Stimulated activated CD4-positive, alpha-beta T cell treated with anti-CD3 and anti-CD28 coated beads, Interleukin-15, amount 100 ng/mL, for 1 hour (primary cell): ENCODE measurements around the gene RUNX2.

Source experiments
- DNase-seq, 2 donors: peaks; one replicate each; pipeline ENCODE4 v3.0.0-alpha.2; 2020; ENCODE audit warnings: low read depth in 1 of 2, low spot score in 1 of 2

The RUNX2 gene

GRCh38 chr6:45351076-45351475, 22.9 kb downstream of the RUNX2 start:
- DNase-seq: no peak

DNA sequence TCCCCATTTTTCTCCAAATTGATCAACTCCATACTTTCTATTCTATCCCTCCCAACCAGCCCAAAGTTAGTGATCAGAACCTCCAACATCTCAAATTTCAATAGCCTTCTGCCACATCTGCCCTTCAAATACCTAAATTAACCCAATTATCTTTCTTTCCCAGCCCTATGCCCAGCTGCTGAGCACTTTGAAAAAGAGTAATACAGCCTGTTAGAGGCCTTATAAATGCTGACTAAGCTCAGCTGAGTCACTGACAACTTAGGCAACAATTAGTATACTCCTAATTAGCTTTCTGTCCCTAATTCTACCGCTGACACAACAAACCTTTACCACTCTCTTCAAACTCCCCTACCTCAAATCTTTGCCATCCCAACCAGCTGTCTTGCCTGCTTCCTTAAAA, 23.5 kb downstream of the RUNX2 start:
- no peak for DNase-seq

GRCh38 chr6:45353654-45354053, 25.5 kb downstream of the RUNX2 start:
- DNase-seq: no peak

DNA sequence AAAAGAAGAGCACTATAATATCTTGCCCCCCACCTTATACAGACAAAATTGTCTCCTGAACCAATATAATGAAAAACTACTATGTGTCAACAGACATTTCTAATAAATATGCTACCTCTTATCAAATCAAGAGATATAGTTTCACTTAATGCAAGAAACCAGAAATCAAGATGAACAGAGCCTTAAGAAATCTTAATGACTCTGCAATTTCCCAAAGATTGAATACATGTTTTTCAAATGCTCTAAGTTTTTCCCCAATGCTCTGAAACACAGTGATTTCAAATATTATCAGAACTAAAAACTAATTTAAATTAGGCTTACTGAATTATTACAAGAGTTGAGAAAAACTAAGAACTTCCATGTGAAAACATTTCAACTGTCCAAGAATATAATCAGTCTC, 36.3 kb downstream of the RUNX2 start:
- no peak for DNase-seq

DNA sequence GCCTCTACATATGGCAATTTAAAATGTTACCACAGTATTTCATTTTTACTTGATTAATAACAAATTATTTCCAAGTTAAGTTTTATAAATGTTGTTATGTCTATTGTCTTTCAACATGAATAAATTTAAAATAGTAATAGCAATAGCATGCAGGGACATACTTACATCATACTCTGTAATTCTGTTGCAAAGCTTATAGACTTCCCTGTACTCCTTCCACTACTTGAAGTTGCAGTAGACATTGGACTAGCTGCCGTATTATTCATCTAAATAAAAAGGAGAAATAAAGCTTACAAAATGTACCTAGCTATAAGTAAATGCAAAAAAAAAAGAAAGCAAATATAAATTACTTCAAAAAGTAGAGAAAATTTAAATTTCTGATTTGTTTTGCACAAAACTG, 36.9 kb downstream of the RUNX2 start:
- no peak for DNase-seq

DNA sequence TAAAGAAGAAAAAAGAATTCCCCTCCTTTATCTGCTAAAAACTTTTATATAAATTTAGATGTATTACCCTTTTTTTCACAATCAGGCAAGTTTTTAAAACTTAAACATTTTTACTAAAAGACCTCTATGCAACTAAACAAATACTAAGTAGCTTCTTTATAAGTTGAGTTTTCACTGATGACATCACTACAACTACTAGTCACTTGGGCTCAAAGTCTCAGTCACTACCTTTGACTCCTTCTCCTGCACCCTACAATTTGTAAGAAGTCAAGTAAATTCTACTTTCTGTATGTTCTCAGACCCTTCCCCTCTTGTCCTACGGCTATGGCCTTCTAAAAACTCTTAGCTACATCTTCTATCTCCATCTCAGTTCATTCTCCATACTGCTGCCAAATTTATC, 38.4 kb downstream of the RUNX2 start:
- DNase-seq: no peak

DNA sequence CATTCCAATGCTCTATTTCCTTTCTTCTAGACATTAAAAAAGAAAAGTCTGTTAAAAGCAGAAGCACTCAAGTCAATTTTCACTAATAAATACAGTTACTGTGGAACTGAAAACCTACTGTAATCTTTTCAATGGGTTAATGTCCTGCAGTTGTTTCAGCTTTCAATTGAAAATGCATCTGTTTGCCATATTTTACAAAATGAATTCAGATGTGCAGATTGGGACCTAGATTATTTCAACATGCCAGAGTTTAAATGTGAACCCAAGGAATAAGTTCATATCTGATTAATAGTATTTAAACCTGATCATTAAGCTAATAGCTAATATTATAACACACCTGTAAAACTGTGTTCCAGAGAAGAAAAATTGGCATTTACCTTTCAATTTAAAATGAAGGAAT, 39.9 kb downstream of the RUNX2 start:
- no peak for DNase-seq

DNA sequence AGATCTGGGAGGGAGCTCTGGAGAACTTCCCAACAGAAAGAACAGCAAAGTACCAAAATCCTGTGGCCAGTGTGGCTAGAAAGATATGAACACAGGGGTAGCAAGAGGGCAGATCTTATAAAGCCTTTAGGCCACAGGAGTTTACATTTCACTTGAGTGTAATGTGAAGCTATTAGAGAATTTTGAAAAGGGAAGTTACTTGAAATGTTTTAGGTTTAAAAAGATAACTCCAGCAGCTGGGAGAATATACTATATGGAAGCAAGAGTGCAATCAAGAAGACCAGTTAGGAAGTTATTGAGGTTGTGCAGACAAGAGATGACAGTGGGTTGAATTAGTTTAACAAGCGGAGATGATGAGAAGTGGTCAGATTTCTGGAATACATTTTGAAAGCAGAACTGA, 41.7 kb downstream of the RUNX2 start:
- DNase-seq: no peak

DNA sequence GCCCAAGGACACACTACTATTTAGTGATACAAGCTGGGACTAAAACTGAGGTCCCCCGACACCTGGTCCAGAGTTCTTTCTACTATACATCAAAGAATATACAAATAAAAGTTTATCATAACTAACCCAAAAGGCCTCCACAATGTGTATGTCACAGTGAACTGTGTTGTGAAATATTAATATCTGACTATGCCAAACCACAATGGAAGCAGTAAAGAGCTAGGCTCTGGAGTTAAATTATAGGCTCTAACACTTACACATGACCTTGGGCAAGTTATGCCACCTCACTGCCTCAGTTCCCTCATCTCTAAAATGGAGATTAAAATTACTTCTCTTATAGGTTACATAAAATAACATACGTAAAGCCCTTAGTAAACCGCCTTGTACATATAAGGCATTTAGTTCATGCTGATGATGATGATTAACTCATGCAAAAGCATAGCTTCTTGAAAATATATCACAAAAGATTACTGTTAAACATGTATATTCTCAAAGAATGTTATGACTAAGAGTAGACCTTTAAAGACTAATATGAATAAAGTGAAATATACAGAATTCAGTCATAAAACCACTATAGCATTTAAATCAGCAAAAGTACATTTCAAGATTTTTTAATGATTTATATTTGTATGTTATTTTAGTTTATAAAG, 43.9 kb downstream of the RUNX2 start:
- no peak for DNase-seq

DNA sequence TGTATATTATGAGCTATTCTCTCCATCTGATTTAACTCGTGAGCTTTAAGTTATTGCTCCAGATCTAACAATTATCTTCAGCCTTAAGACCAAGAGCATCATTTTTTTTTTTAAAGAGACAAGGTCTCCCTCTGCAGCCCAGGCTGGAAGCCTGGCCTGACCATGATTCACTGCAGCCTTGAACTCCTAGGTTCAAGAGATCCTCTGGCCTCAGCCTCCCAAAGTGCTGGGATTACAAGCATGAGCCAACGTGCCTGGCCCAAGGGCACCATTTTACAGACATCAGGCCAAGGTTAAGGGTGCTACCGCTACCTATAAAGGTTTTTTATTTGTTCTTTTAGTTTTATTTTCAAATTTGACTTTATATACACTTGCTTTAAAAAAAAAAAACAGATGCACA, 47.3 kb downstream of the RUNX2 start:
- no peak for DNase-seq

DNA sequence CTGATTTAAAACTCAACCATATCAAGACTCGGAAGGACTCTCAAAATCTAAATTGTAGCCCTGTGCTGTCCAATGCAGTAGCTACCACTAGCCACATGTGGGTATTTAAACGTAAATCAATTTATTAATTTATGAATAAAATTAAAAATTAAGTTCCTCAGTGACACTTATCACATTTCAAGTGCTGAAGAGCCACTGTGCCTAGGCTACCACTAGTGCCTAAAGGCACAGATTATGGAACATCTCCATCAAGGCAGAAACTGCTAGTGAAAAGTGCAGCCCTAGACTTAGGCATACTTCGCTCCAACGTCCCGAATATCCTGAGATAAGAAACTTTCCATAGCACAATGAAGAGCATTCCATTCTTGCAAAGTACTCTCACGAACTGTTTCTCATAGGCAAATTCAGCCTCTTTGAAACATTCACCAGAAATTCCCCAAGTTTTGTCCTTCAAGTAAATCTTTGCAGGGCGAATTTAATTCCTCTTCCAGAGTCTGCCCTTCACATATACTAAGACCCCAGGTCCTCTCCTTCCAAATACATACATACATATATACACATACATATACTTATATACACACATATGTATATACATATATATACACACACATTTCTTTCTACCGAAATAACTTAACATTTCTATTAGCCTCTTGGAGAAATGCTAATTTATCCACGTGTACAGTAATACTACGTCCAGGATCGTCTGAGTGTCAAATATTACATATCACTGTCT, 48.3 kb downstream of the RUNX2 start:
- no peak for DNase-seq

DNA sequence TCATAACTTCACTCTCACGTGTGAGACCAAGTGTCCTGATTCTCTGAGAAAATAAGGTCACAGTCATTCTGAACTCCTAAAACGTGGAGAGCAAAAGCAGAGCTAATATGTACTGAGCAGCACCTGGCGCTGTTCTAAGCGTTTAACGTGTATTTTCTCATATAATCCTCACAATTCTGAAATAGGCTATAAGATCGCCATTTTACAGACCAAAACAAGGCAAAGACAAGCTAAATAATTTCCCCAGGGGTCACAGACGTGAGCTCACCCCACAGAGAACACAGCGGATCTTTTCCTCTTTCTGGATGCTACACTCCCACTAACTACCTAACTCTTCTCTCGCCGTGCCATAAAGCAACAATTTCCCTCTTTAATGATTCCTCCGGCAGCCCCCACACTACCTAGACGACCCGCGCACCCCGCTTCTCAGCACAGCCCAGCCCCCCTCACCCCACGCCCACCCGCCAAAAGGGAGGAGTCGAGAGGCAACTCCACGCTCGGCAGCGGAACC, 49.0 kb downstream of the RUNX2 start:
- no peak for DNase-seq

GRCh38 chr6:45377554-45378333, 49.6 kb downstream of the RUNX2 start, which contains the start of gene SUPT3H:
Gene SUPT3H, minus strand, starts transcription at chr6:45377934.
- peak; percentile 76 to 90 for DNase-seq

DNA sequence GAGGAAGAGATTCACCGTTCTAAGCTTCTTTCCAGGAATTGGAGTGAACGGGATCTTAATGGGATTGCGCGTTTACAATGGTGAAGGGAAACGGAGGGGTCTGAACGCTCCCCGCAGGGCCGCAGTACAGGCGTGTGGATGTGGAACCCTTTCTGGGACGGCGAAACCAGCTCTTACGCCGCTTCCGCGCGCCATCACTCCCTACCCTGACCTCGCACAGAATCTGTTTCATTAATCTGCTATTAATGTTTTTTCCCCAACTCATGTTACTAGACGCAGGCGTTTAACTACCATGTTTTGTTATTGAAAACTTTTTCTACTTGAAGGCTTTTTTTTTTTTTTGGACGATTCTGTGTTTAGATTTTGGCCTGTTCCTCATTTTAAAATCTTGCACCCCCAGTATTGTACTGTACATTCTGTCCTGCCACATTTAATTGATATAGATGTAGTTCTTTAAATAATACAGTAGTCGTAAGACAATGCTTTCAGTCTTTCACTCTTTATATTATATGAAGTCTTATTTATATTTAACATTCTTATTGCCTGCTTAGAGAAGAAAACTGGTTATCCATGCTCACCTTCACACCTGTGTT, 50.3 kb downstream of the RUNX2 start:
- peak in 1 of 2 donors; percentile 5 for DNase-seq

DNA sequence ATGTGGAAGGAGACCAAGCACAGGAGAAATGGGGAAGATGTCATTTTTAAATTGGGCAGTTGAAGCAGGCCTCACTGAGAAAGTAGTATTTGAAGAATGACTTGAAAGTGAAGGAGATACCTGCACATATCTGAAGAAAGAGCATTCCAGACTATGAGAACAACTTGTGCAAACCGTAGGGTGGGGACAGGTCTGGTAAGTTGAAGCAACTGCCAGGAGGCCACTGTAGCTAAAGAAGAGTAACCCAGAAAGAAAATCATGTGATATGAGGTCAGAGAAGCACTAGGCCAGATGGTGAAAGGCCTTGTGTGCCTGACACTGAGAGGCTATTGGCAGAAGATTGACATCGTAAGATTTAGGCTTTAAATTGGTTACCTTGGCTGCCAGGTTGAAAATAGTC, 54.3 kb downstream of the RUNX2 start:
- no peak for DNase-seq

DNA sequence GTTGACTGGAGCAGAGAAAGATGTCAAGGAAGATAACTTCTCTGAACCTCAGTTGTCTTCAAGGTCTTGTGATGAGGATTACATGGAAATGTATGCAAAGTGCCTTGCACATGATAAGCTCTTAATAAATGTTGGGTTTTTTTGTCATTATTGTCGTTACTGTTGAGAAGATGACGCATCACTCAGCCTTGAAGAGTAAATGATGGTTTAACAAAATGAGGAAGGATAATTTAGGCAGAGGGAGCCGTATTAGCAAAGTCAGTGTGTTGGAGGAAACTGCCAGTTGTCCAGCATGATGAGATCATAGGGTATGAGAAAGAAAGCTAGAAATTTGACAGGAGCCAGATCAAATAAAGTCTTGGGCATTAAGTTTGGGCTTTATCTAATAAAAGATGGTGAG, 58.4 kb downstream of the RUNX2 start:
- DNase-seq: no peak

DNA sequence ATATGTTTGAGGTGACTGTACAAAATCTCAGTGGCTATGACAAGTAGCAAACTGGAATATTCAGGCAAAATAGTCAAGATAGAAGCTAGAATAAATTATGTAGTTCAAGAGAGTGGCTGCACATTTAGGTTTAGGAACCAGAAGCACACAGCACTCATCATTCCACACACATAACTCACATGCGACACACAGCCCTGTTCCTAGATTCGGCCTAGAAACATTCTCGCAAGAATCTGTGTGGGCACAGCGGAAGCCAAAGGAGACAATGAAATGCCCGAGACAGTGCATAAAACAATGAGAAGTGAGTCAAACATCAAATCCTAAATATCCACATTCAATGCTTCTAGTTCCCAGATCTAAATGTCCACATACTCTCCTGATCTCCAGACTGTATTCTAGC, 59.1 kb downstream of the RUNX2 start:
- DNase-seq: no peak

GRCh38 chr6:45388328-45388727, 60.2 kb downstream of the RUNX2 start:
- no peak for DNase-seq

DNA sequence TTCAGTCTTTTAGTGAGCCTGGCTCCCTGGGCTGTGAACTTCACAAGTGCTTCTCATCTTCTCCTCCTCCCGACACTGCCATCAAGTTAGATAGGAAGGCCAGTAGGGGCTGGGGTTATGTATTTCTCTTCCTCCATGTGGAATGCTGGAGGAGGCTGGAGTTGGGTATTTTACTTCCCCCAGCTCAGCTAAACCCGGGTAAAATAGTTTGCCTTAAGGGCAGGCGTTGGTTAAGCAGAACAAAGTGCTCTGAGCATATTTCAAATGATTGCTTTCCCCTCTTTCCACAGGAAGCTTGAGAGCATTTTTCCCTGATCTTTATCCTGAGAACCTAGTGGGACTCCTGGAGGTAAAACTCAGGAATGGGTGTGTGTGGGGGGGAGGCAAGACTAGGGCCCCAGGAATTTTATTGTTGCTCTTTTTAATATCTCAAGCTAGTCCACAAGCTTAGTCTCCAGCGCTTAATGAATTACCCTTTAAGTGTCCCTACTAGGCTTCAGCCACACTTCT, 66.5 kb downstream of the RUNX2 start:
- DNase-seq: no peak

GRCh38 chr6:45398075-45398813, 70.1 kb downstream of the RUNX2 start:
- DNase-seq: no peak

GRCh38 chr6:45400021-45400420, 71.9 kb downstream of the RUNX2 start:
- DNase-seq: no peak
